ENCODE data around the gene PANX2.
A peak's percentile ranks its signal among the peaks of the same experiment; 100 is the strongest.

The PANX2 gene

DNA sequence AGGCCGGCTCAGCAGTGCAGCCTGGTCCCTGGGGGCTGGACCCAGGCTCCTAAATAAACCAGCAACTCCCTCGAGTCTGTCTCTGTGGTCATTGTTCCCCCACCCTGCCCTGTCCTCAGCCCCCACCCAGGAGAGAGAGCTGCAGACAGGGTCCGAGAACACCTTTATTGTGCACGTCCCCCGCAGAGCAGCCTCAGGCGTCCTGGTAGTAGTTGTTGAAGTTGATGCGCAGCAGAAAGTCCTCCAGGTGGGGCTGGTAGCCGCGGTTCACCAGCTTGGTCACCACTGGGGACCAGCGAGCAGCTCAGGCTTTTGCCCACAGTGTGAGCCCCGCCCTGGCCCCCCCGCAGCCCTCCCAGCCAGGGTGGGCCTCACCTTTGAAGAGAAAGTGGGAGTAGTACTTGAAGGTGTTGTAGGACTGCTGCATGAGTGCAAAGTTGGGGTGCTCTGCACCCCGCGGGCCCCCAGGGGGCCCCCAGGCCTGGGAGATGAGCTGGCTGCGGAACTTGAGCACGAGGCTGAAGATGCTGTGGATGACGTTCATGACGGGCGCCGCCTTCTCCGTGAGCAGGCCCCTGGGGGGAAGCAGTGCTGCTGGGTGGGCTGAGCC is 47.1 kb downstream of the PANX2 start:
- H3K4me3 ChIP-seq (ENCODE audit: low read depth, low read length): no peak overlapping the region
- DNase-seq (ENCODE audit: low read depth): no peak
- TF ChIP-seq, protein P1, sequence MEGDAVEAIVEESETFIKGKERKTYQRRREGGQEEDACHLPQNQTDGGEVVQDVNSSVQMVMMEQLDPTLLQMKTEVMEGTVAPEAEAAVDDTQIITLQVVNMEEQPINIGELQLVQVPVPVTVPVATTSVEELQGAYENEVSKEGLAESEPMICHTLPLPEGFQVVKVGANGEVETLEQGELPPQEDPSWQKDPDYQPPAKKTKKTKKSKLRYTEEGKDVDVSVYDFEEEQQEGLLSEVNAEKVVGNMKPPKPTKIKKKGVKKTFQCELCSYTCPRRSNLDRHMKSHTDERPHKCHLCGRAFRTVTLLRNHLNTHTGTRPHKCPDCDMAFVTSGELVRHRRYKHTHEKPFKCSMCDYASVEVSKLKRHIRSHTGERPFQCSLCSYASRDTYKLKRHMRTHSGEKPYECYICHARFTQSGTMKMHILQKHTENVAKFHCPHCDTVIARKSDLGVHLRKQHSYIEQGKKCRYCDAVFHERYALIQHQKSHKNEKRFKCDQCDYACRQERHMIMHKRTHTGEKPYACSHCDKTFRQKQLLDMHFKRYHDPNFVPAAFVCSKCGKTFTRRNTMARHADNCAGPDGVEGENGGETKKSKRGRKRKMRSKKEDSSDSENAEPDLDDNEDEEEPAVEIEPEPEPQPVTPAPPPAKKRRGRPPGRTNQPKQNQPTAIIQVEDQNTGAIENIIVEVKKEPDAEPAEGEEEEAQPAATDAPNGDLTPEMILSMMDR (conservative IDR thresholded peaks at IDR 0.05; ENCODE audit: low read depth, low read length): no peak

DNA sequence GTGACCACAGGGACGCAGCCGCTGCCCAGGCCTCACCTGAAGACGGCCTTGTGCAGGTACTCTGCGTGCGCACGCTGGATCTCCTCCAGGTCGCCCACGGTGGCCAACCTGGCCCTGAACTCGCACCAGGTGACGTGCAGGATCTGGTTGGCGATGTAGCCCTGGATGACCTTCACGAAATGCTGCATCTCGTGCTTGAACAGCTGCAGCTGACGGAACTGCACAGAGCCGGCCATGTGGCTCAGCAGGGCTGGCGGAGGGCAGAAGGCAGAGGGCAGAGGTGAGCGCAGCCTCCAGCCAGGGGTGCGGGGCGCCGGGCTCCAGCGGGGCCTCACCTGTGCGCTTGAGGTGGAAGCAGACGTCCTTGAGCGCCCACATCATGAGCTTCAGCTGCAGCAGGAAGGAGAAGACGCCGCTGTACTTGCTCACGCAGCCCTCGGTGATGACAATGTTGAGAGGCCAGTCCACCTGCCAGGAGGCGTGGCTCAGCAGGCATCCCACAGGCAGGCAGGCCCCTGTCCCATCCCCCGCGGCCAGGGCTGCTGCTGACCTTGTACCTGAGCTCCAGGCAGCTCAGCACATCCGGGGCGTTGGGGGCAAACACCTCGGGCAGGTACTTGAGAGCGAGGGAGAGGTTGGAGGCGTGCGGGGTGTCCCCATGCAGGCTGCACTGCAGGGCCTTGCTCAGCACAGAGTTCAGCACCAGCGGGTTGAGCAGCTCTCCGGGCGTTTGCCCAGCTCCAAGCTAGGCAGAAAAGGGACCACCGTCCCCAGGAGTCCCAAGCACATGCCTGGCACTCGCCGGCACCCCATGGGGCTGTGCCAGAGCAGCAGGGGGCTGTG is 47.8 kb downstream of the PANX2 start:
- H3K4me3 ChIP-seq (ENCODE audit: low read depth, low read length): no peak overlapping the region
- TF ChIP-seq, protein P1 (conservative IDR thresholded peaks at IDR 0.05; ENCODE audit: low read depth, low read length): no peak
- no peak for DNase-seq (ENCODE audit: low read depth)

DNA sequence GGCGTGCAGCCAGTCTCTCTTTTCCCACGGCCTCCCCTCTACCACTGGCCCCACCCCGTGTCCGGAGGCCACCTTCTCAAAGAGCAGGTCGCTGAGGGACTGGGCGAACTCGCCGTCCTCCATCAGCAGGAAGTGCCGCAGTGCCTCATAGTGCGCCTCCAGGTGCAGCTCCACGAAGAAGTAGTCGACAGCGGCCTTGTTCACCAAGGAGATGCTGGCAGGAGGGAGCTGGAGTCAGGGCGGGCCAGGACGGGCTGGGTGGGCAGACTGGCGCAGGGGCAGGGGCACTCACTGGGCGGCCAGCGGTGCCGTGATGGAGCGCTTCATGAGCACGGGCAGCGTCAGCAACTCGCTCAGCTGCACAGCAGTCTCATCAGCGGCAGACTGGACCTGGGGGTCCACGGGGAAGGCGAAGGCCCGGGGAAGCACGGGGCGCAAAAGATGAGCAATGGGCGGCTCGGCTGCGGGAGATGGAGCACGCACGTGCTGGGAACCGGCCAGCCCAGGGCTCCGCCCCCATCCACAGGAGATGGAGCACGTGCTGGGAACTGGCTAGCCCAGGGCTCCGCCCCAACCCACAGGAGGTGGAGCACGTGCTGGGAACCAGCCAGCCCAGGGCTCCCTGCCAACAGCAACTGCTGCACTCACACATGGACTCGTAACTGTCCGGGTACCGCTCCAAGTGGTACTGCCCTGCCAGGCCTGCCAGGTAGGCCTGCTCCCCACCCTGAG is 48.6 kb downstream of the PANX2 start:
- TF ChIP-seq, protein P1 (conservative IDR thresholded peaks at IDR 0.05; ENCODE audit: low read depth, low read length): no peak
- no peak overlapping the region for H3K4me3 ChIP-seq (ENCODE audit: low read depth, low read length)
- DNase-seq (ENCODE audit: low read depth): peak; percentile 94

DNA sequence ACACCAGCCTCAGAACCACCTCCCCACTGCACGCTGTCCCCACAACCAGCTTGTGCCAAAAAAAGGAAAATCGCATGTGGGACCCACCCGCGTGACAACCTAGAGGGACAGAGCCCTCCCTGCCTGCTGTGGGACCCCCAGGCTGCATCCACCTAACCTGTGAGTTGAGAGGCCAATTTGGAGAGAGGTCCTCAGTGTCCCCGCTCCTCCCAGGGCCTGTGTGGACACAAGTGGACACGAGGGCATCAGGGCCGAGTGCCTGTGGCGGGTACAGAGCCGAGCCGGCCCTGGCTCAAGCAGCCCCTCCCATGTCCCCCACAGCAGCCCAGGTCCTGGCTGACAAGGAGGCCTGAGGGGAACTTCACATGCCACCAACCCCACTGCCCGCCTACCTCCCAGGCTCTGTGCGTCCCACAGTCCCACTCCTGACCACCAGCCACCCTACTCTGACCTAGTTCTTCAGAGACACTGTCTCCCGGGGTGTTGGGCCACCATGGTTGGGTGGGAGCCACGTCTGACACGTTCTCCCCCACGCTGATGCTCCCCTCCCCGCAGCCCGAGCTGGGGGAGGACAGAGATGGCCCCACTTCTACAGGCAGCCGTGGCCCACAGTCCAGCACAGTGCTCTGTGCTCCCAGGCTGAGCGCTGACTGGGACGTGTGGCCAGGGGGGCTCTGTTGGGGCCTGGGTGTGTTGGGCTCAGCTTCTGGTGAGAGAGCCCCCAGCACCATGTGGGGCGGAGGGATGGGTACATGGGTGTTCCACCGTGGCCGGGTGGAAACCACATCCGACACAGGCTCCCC is 49.5 kb downstream of the PANX2 start:
- TF ChIP-seq, protein P1 (conservative IDR thresholded peaks at IDR 0.05; ENCODE audit: low read depth, low read length): no peak
- H3K4me3 ChIP-seq (ENCODE audit: low read depth, low read length): no peak overlapping the region
- DNase-seq (ENCODE audit: low read depth): no peak

DNA sequence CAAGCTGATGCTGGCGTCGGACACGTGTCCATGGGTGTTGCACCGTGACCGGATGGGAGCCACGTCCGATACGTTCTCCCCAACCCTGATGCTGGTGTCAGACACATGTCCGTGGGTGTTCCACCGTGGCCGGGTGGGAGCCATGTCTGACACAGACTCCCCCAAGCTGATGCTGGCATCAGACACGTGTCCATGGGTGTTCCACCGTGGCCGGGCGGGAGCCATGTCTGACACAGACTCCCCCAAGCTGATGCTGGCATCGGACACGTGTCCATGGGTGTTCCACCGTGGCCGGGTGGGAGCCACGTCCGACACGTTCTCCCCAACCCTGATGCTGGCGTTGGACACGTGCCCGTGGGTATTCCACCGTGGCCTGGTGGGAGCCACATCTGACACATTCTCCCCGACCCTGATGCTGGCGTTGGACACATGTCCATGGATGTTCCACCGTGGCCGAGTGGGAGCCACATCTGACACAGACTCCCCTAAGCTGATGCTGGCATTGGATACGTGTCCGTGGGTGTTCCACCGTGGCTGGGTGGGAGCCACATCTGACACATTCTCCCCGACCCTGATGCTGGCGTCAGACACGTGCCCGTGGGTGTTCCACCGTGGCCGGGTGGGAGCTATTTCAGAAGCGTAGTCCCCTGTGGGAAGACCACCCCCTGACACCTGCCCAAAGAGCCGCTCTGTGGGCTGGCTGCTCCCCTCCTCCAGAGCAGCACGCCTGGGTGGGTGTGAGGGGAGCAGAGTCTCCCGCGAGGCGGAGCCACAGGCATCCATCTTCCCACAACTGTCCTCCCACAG is 50.3 kb downstream of the PANX2 start:
- TF ChIP-seq, protein P1 (conservative IDR thresholded peaks at IDR 0.05; ENCODE audit: low read depth, low read length): no peak
- no peak for DNase-seq (ENCODE audit: low read depth)
- no peak overlapping the region for H3K4me3 ChIP-seq (ENCODE audit: low read depth, low read length)

All from choroid plexus epithelial cell (primary cell).